Caco-2 (cell line): ENCODE measurements around the gene TOM1. TPM values are rescaled to one million over a fixed set of nuclear protein-coding genes. Genes with fewer than 3 reads are reported as not detected.

Experiments
- BruUV-seq: library from RNA; stranded (reverse); fragments of 400-500 nt; replicated peaks from 2 replicates; lab custom pipeline; 2021; lab: Mats Ljungman, UMichigan
- CTCF ChIA-PET: fragments of 300-600 bp; sonication (Branson Sonifier 250); formaldehyde crosslinking; loops from one replicate; lab custom pipeline; 2022; ENCODE audit warnings: antibody characterized with exemption; lab: Charles Lee
- POLR2A ChIA-PET: fragments of 300-600 bp; sonication (Branson Sonifier 250); formaldehyde crosslinking; loops from one replicate; lab custom pipeline; 2022; ENCODE audit warnings: antibody characterized with exemption; lab: Charles Lee
- DNase-seq, 2 experiments: peaks; one replicate each; pipeline versions ENCODE4 v3.0.0 to v3.0.0-alpha.2; 2020 to 2022
- H3K27me3 ChIP-seq: replicated peaks from 2 replicates; pipeline ENCODE4 v1.6.0; 2011; ENCODE audit warnings: low read length; ENCODE audit not compliant: control insufficient read depth, insufficient read depth
- H3K36me3 ChIP-seq: 2 replicates; pipeline ENCODE4 v1.5.1; 2011; ENCODE audit warnings: low read length; ENCODE audit not compliant: control insufficient read depth, insufficient read depth
- H3K4me1 ChIP-seq: fragments of 250-450 bp; sonication (Bioruptor Pico); 2 replicates; pipeline ENCODE4 v1.5.1; 2020; ENCODE audit warnings: mild to moderate bottlenecking
- H3K4me3 ChIP-seq: 2 replicates; pipeline ENCODE4 v1.5.1; 2011; ENCODE audit warnings: low read depth, mild to moderate bottlenecking, control low read depth, low read length
- H3K9me3 ChIP-seq: fragments of 250-450 bp; sonication (Bioruptor Pico); 2 replicates; pipeline ENCODE4 v1.5.1; 2020; ENCODE audit warnings: mild to moderate bottlenecking, moderate library complexity
- H3K27ac Mint-ChIP-seq: one replicate; pipeline ENCODE4 v1.8.0; 2022; ENCODE audit warnings: mixed read lengths; ENCODE audit not compliant: unreplicated experiment
- H3K27me3 Mint-ChIP-seq: one replicate; pipeline ENCODE4 v1.8.0; 2022; ENCODE audit warnings: mixed read lengths; ENCODE audit not compliant: insufficient read depth, unreplicated experiment
- H3K36me3 Mint-ChIP-seq: one replicate; pipeline ENCODE4 v1.8.0; 2022; ENCODE audit warnings: mild to moderate bottlenecking, mixed read lengths; ENCODE audit not compliant: insufficient read depth, unreplicated experiment
- H3K4me1 Mint-ChIP-seq: one replicate; pipeline ENCODE4 v1.8.0; 2022; ENCODE audit warnings: low read depth, mixed read lengths; ENCODE audit not compliant: unreplicated experiment
- H3K4me3 Mint-ChIP-seq: one replicate; pipeline ENCODE4 v1.8.0; 2022; ENCODE audit warnings: mild to moderate bottlenecking, moderate library complexity, mixed read lengths; ENCODE audit not compliant: unreplicated experiment
- H3K9me3 Mint-ChIP-seq: one replicate; pipeline ENCODE4 v1.8.0; 2022; ENCODE audit warnings: mixed read lengths; ENCODE audit not compliant: unreplicated experiment
- CTCF ChIP-seq, 2 experiments: fragments of 200-600 bp in 1 of 2; IDR thresholded peaks; 1 replicate in 1 of 2; 2 replicates in 1 of 2; pipeline versions ENCODE4 v1.5.1 to v1.8.0; 2011 to 2022; ENCODE audit warnings: antibody characterized with exemption in 1 of 2, control low read depth in 1 of 2, inconsistent platforms in 1 of 2, low read depth in 1 of 2, low read length in 1 of 2, mild to moderate bottlenecking in 1 of 2, moderate library complexity in 1 of 2; ENCODE audit not compliant: insufficient read depth in 1 of 2, severe bottlenecking in 1 of 2, unreplicated experiment in 1 of 2
- intact Hi-C: fragments of 100-400 bp; cut with micrococcal nuclease; formaldehyde crosslinking; loops from one replicate; pipeline ENCODE4 v1.10.0; 2022; ENCODE audit not compliant: unreplicated experiment
- total RNA-seq: library from RNA; stranded (reverse); gene quantifications from 2 replicates; pipeline ENCODE4 v1.2.3, GENCODE V29; 2022

TOM1 gene
- total RNA-seq, 1 experiment from 2014 or later = 47.4 TPM

- no peaks in the 10 kb centered on the region for H3K27me3 Mint-ChIP-seq
- H3K4me1 ChIP-seq = no peaks in the 10 kb centered on the region
- no peak for TF ChIP-seq CTCF (IDR thresholded peaks at IDR 0.05; ENCODE audit: insufficient read depth in 1 of 2, low read depth in 1 of 2, low read length in 1 of 2, severe bottlenecking in 1 of 2, unreplicated experiment in 1 of 2)
- no peak overlapping the region for H3K27ac Mint-ChIP-seq
- no peak overlapping the region for H3K4me3 ChIP-seq
- ChIA-PET CTCF (no interaction called here), POLR2A (no interaction called here)
- H3K36me3 Mint-ChIP-seq = peaks cover 74% of the 10 kb centered on the region
- H3K36me3 ChIP-seq = peaks cover 2% of the 10 kb centered on the region
- no peaks in the 10 kb centered on the region for H3K9me3 ChIP-seq
- no peak for DNase-seq
- BruUV-seq = no TSS peak
- peaks cover 6% of the 10 kb centered on the region for H3K4me1 Mint-ChIP-seq
- intact Hi-C loops = no loop called here
- H3K27me3 ChIP-seq = no peaks in the 10 kb centered on the region
- H3K4me3 Mint-ChIP-seq = no peak overlapping the region
- no peaks in the 10 kb centered on the region for H3K9me3 Mint-ChIP-seq
Observed at GRCh38 chr22:35390933-35391332, 91.2 kb downstream of the TOM1 start.

- no peaks in the 10 kb centered on the region for H3K9me3 ChIP-seq
- Mint-ChIP-seq H3K4me1 (peaks cover 10% of the 10 kb centered on the region), H3K27me3 (no peaks in the 10 kb centered on the region), H3K9me3 (no peaks in the 10 kb centered on the region), H3K4me3 (no peak overlapping the region), H3K27ac (no peak overlapping the region), H3K36me3 (peaks cover 63% of the 10 kb centered on the region)
- H3K4me1 ChIP-seq = no peaks in the 10 kb centered on the region
- no TSS peak for BruUV-seq
- ChIA-PET CTCF (no interaction called here), POLR2A (no interaction called here)
- no peaks in the 10 kb centered on the region for H3K27me3 ChIP-seq
- H3K36me3 ChIP-seq = no peaks in the 10 kb centered on the region; the same call in 1 of the 2 replicates
- H3K4me3 ChIP-seq = no peak overlapping the region
- DNase-seq = no peak
- no peak for TF ChIP-seq CTCF (IDR thresholded peaks at IDR 0.05; ENCODE audit: insufficient read depth in 1 of 2, low read depth in 1 of 2, low read length in 1 of 2, severe bottlenecking in 1 of 2, unreplicated experiment in 1 of 2)
- intact Hi-C loops = no loop called here
Observed at GRCh38 chr22:35392357-35392756, 92.7 kb downstream of the TOM1 start.

GRCh38 chr22:35393116-35394010 is 93.7 kb downstream of the TOM1 start:
- no peak for DNase-seq
- H3K9me3 ChIP-seq = no peaks in the 10 kb centered on the region
- intact Hi-C loops = no loop called here
- no peak overlapping the region for H3K4me3 Mint-ChIP-seq
- no peak overlapping the region for H3K4me3 ChIP-seq
- peak overlapping the region; percentile 40 for H3K27ac Mint-ChIP-seq
- CTCF ChIA-PET = no interaction called here
- no peak for TF ChIP-seq CTCF (IDR thresholded peaks at IDR 0.05; ENCODE audit: insufficient read depth in 1 of 2, low read depth in 1 of 2, low read length in 1 of 2, severe bottlenecking in 1 of 2, unreplicated experiment in 1 of 2)
- no peaks in the 10 kb centered on the region for H3K4me1 ChIP-seq
- POLR2A ChIA-PET = no interaction called here
- BruUV-seq = TSS peak; percentile 53
- H3K9me3 Mint-ChIP-seq = no peaks in the 10 kb centered on the region
- H3K4me1 Mint-ChIP-seq = peaks cover 11% of the 10 kb centered on the region
- no peaks in the 10 kb centered on the region for H3K27me3 ChIP-seq
- no peaks in the 10 kb centered on the region for H3K27me3 Mint-ChIP-seq
- peaks cover 53% of the 10 kb centered on the region for H3K36me3 Mint-ChIP-seq
- H3K36me3 ChIP-seq = no peaks in the 10 kb centered on the region; the same call in 1 of the 2 replicates
